Aorta (tissue), 5 donors: ENCODE data around the gene ARRDC4. TPM values are rescaled to one million over a fixed set of nuclear protein-coding genes. Genes with fewer than 3 reads are reported as not detected.

Experiments
- ATAC-seq: fragments of 200-7000 bp; cut with Tn5 transposase; one replicate; pipeline ENCODE4 v1.9.1; 2022; ENCODE audit warnings: moderate library complexity; ENCODE audit not compliant: low FRiP score
- DNase-seq, 2 donors: peaks; one replicate each; pipeline ENCODE4 v3.0.0-alpha.2; 2020
- H3K27ac ChIP-seq, 2 donors: one replicate each; pipeline ENCODE4 v1.5.1; 2013; ENCODE audit warnings: low read length in 2 of 2, mild to moderate bottlenecking in 2 of 2, moderate library complexity in 2 of 2, control low read depth in 1 of 2, inconsistent platforms in 1 of 2, low read depth in 1 of 2
- H3K27me3 ChIP-seq, 2 donors: one replicate each; pipeline ENCODE4 v1.6.1; 2013; ENCODE audit warnings: control low read depth in 1 of 2, low read length in 1 of 2, mild to moderate bottlenecking in 1 of 2, moderate library complexity in 1 of 2; ENCODE audit not compliant: insufficient read depth in 2 of 2, control insufficient read depth in 1 of 2
- H3K36me3 ChIP-seq, 2 donors: one replicate each; pipeline ENCODE4 v1.6.1; 2013; ENCODE audit warnings: control low read depth in 1 of 2, low read length in 1 of 2, mild to moderate bottlenecking in 1 of 2; ENCODE audit not compliant: insufficient read depth in 2 of 2, control insufficient read depth in 1 of 2
- H3K4me1 ChIP-seq, 2 donors: one replicate each; pipeline ENCODE4 v1.6.1; 2013; ENCODE audit warnings: low read length in 2 of 2, control low read depth in 1 of 2, mild to moderate bottlenecking in 1 of 2, moderate library complexity in 1 of 2; ENCODE audit not compliant: insufficient read depth in 2 of 2, control insufficient read depth in 1 of 2
- H3K4me3 ChIP-seq, 2 donors: one replicate each; pipeline ENCODE4 v1.5.1; 2013; ENCODE audit warnings: low read length in 2 of 2, control low read depth in 1 of 2, mild to moderate bottlenecking in 1 of 2
- H3K9me3 ChIP-seq: one replicate; pipeline ENCODE4 v1.6.1; 2013; ENCODE audit warnings: mild to moderate bottlenecking, low read length; ENCODE audit not compliant: control insufficient read depth
- WGBS, 2 donors: extraction: QIAGEN DNeasy Blood & Tissue Kit; methylation state at CpG; one replicate each; pipeline ENCODE4 v1.1.7; 2013; 5-methylcytosine and 5-hydroxymethylcytosine counted together
- intact Hi-C, 2 donors: fragments of 100-400 bp; cut with DNase I; formaldehyde crosslinking; loops; one replicate each; pipeline versions ENCODE4 v1.14.2 to v1.15.0; 2022
- long read RNA-seq, 2 donors: library from polyadenylated mRNA; unstranded; transcript quantifications; one replicate each; pipeline ENCODE4 v2.0.0, GENCODE V29; 2020 to 2021
- polyA plus RNA-seq, 2 donors: library from polyadenylated mRNA; stranded (reverse); fragments of 200-250 nt; gene quantifications; one replicate each; pipeline ENCODE4 v1.2.3, GENCODE V29; 2013
- total RNA-seq, 2 donors: library from RNA; stranded (reverse); fragmentation: NEBNext Ultra II Directional; extraction: Animal tissue kit (Norgen Biotek cat#: 25700); gene quantifications; one replicate each; pipeline ENCODE4 v1.2.1, GENCODE V29; 2021
- donor health status: healthy with polysubstance abuse.
- donor health status: Bipolar disorder and iron deficiency.
- donor health status: DM: no; HTN: no; CAD: no.
- donor health status: DM: no; HTN: no; CAD: no.
- donor health status: DM: yes; HTN: yes; CAD: no.

ARRDC4 gene
- total RNA-seq (10 to 100 TPM; 19.1 to 24.5 TPM), polyA plus RNA-seq (10 to 100 TPM in 1 of 2 donors, 1 to 10 TPM in 1; 3.1 to 27.2 TPM)
- long read RNA-seq, donor 1, full-length matches to known transcripts, result 1 of 5 reads
- long read RNA-seq, donor 1, partial matches to known transcripts, result 4 of 5 reads
- long read RNA-seq, donor 1, other reads (novel, unspliced or antisense), result 0 of 5 reads
- long read RNA-seq, donor 2, full-length matches to known transcripts, result 17 of 20 reads
- long read RNA-seq, donor 2, partial matches to known transcripts, result 2 of 20 reads
- long read RNA-seq, donor 2, other reads (novel, unspliced or antisense), result 1 of 20 reads

GRCh38 chr15:97960364-97961066 is at the start of gene ARRDC4:
ARRDC4 (plus strand) TSS chr15:97960703; CDS start chr15:97960862, 159 bp downstream.
- H3K27me3 ChIP-seq, result no peaks in the 10 kb centered on the region
- H3K4me3 ChIP-seq, result peak within 1 kb of the TSS; percentile 51 to 69
- intact Hi-C loops, result loop anchor here (10.0 kb wide), 3 partner anchors 64 to 464 kb away; no protein-coding TSS in a partner anchor
- peaks cover 4% of the 10 kb centered on the region in 2 donors for H3K4me1 ChIP-seq
- H3K27ac ChIP-seq, result no peak within 1 kb of the TSS
- no peaks in the 10 kb centered on the region for H3K36me3 ChIP-seq
- DNase-seq, result peak; percentile 100
- 0% methylated on average over 62 to 69 of the region's 69 CpGs for WGBS, 2 donors
- ATAC-seq, result peak; percentile 100
- no peaks in the 10 kb centered on the region for H3K9me3 ChIP-seq

- intact Hi-C loops, result no loop called here
- no peak for ATAC-seq
- Histone ChIP-seq H3K4me3 (no peak overlapping the region), H3K9me3 (no peaks in the 10 kb centered on the region), H3K27me3 (no peaks in the 10 kb centered on the region), H3K27ac (no peak overlapping the region), H3K36me3 (no peaks in the 10 kb centered on the region), H3K4me1 (no peaks in the 10 kb centered on the region)
- WGBS, 2 donors, result 45 to 50% methylated on average over 6 of the region's 6 CpGs
- no peak for DNase-seq
Measured at GRCh38 chr15:97914711-97915110, 45.8 kb upstream of the ARRDC4 start.

- intact Hi-C loops, result no loop called here
- WGBS, 2 donors, result 60 to 72% methylated on average over 5 of the region's 5 CpGs
- Histone ChIP-seq H3K9me3 (no peaks in the 10 kb centered on the region), H3K27ac (no peak overlapping the region), H3K27me3 (no peaks in the 10 kb centered on the region), H3K4me3 (no peak overlapping the region), H3K4me1 (no peaks in the 10 kb centered on the region), H3K36me3 (no peaks in the 10 kb centered on the region)
- DNase-seq, result no peak
- ATAC-seq, result no peak
Measured at GRCh38 chr15:97915261-97915660, 45.2 kb upstream of the ARRDC4 start.

GRCh38 chr15:97921296-97921865 is 39.1 kb upstream of the ARRDC4 start:
- intact Hi-C loops, result no loop called here
- Histone ChIP-seq H3K4me3 (no peak overlapping the region), H3K4me1 (no peaks in the 10 kb centered on the region), H3K27ac (no peak overlapping the region), H3K36me3 (no peaks in the 10 kb centered on the region), H3K27me3 (no peaks in the 10 kb centered on the region), H3K9me3 (peaks cover 3% of the 10 kb centered on the region)
- ATAC-seq, result no peak
- no peak for DNase-seq
- 80 to 85% methylated on average over 4 of the region's 4 CpGs for whole genome bisulfite sequencing, 2 donors

- intact Hi-C loops, result no loop called here
- ATAC-seq (no peak), DNase-seq (no peak)
- 72 to 77% methylated on average over 6 of the region's 6 CpGs for WGBS, 2 donors
- Histone ChIP-seq H3K9me3 (peaks cover 3% of the 10 kb centered on the region), H3K4me3 (no peak overlapping the region), H3K4me1 (no peaks in the 10 kb centered on the region), H3K36me3 (no peaks in the 10 kb centered on the region), H3K27me3 (no peaks in the 10 kb centered on the region), H3K27ac (no peak overlapping the region)
Measured at GRCh38 chr15:97929456-97930229, 30.9 kb upstream of the ARRDC4 start.

- H3K9me3 ChIP-seq, result peaks cover 2% of the 10 kb centered on the region
- no peaks in the 10 kb centered on the region for H3K36me3 ChIP-seq
- DNase-seq (no peak), ATAC-seq (no peak)
- H3K4me1 ChIP-seq, result no peaks in the 10 kb centered on the region
- intact Hi-C loops, result no loop called here
- H3K27ac ChIP-seq, result no peak overlapping the region
- no peak overlapping the region for H3K4me3 ChIP-seq
- H3K27me3 ChIP-seq, result no peaks in the 10 kb centered on the region
Measured at GRCh38 chr15:97930230-97930629, 30.3 kb upstream of the ARRDC4 start.

- no peaks in the 10 kb centered on the region for H3K4me1 ChIP-seq
- ATAC-seq (no peak), DNase-seq (no peak)
Measured at GRCh38 chr15:97931314-97931713, 29.2 kb upstream of the ARRDC4 start.

GRCh38 chr15:97933589-97933988 is 26.9 kb upstream of the ARRDC4 start:
- WGBS, 2 donors, result 70 to 76% methylated on average over 1 of the region's 1 CpG
- ATAC-seq (no peak), DNase-seq (no peak)
- H3K27ac ChIP-seq, result no peak overlapping the region
- intact Hi-C loops, result no loop called here
- H3K4me3 ChIP-seq, result no peak overlapping the region
- H3K27me3 ChIP-seq, result no peaks in the 10 kb centered on the region
- no peaks in the 10 kb centered on the region for H3K36me3 ChIP-seq
- no peaks in the 10 kb centered on the region for H3K4me1 ChIP-seq
- peaks cover 2% of the 10 kb centered on the region for H3K9me3 ChIP-seq

More at GRCh38 chr15:97931314-97931713, 29.2 kb upstream of the ARRDC4 start:
- intact Hi-C loops, result no loop called here
- H3K9me3 ChIP-seq, result peaks cover 2% of the 10 kb centered on the region
- no peak overlapping the region for H3K27ac ChIP-seq
- no peak overlapping the region for H3K4me3 ChIP-seq
- 66 to 80% methylated on average over 1 of the region's 1 CpG for WGBS, 2 donors
- no peaks in the 10 kb centered on the region for H3K27me3 ChIP-seq
- H3K36me3 ChIP-seq, result no peaks in the 10 kb centered on the region
